Islet of Langerhans (tissue), 1 donor: ENCODE data around the gene LAMA5.

Experiments used
- FAIRE-seq: peaks from one replicate; lab custom pipeline; 2011; peaks lifted over from hg19 to GRCh38; lab: Jason Lieb, UNC

Gene LAMA5

DNA sequence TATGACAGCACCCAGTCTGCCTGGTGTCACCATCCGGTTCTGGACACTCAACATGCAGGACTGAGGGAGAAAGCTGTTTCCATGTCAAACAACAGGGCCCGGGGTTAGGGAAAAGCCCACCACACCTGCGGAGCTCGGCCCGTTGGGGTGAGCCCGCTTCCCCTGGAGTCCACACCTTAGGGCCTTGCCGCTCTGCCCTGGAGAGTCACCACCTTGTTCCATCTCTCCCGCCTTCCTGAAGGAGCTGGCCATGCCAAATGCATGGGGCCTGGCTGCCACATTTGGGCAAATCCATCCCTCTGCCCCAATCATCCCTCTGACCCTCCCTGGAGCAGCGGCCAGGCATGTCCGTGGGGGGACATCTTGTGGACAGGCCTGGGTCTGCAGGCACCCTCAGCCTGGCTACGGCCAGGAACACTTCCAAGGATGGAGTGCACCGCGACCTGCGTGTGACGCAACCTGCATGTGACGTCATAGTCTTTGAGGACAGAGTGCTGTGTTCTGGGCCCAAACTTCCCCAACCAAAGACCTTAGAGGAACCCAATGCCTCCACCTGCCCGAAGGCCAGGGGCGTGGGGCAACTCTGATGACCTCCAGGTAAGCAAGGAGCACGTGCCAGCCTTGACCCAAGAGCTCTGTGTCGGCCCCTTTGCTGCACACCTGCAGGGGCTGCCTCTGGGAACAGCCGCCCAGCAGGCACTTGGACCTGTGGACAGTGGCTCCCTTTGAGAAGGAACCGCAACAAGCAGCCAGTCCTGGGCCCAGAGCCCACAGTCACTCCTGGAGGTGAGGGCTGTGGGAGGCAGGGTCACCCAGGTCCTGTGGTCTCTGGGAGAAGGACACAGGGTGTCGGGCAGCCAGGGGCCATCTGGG lies 38.2 kb upstream of the LAMA5 start:
- FAIRE-seq, result no peak

DNA sequence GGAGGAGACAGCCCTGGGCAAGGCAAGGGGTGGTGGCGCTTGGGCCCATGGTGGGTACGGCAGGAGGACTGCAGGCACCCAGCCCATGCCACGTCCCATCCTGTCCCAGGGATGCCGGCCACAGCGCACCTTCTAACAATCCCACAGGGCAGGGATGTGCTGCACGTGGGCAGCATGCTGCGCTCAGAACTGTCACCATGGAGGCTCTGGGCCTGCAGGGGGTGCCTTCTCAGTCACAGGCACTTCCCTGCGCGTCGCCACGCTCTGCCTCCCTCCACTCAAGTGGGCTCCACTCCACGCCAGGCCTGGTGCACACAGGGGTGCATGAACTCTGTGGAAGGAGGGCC lies 37.6 kb upstream of the LAMA5 start:
- FAIRE-seq, result no peak

DNA sequence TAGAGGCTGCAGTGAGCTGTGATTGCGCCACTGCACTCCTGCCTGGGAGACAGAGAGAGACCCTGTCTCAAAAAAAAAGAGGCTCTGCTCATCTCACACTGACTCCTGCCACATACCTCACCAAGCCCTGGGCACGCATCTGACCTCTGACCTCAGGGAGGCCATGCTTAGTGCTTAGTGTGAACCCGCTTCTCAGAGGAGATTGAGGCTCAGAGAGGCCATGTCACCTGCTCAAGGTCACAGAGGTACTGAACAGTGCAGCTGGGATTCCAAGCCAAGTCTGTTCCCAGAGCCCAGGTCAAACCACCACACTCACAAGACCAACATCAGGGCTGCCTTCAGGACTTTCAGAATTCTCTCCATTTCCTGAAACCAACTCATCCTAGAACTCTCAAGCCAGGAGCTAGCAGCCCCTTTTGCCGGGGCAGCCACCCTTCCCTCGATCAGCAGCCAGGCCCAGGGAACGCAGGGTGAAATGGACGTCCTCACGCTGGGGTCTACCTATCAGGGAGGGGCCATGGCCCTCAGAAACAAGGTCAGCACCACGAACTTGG lies 37.1 kb upstream of the LAMA5 start:
- no peak for FAIRE-seq

DNA sequence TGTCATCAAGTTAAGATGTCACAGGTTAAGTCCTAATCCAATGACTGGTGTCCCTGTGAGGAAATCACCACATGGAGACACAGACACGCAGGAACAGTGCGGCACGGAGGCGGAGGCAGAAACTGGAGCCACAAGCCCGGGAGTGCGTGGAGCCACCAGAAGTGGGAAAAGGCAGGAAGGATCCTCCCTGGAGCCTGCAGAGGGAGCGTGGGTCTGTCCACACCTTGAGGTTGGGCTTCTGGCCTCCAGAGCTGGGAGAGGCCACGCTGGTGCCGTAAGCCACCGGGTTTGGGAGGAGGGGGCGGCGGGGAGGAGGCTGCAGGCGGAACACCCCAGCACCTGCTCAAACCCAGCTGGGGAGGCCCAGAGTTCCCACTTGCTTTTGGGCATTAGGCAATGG lies 36.2 kb upstream of the LAMA5 start:
- no peak for FAIRE-seq

DNA sequence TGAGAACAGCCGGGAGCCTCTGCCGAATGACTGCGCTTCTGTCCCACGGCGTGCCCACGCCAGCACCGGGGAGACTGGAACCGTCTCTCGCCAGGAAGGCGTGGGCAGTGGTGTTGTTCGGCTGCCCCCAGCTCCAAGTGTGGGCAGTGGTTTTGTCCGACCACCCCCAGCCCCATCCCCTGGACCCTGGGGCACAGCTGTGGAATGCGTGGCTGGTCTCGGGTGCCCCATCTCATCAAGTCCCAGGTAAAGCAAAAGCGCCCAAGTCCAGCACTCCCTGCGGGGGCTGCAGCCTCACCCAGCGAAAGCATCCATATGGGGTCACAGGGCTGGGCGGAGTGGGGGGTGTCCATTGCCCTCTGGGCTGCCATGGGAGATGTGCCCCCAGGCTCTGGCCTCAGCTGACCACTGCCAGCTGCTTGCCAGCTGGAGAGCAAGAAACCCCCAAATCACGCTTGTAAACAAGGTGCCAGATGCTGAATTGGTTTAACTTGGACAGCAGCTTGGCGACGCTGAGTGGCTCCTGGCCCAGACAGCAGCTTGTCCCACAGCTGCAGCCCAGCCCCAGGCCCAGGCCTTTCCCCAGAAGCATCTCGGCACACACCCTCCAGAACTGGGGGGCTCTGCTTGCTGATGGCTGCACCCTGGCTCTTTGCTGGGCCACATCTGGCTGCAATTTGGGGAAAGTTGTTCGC lies 35.5 kb upstream of the LAMA5 start:
- FAIRE-seq, result no peak

DNA sequence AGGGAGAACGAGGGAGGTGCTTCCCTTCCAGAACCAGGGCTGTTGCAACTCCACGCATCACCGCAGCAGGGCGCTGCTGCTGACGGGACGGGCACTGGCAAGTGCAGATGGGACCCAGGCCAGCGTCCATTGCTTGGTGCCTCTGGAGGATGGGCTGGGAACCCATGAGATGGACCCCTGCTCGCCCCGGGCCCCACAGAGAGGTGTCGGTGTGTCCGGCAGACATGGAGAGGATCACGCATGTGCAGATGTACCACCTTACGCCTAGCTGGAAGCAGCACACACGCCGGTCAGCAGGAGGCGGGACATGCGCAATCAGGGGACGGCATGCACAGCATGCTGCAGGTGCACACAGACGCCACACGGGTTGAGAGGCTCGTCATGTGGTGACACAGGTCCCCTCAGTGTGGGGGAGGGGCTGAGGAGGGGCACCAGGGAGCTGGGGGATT lies 34.2 kb upstream of the LAMA5 start:
- FAIRE-seq, result no peak

DNA sequence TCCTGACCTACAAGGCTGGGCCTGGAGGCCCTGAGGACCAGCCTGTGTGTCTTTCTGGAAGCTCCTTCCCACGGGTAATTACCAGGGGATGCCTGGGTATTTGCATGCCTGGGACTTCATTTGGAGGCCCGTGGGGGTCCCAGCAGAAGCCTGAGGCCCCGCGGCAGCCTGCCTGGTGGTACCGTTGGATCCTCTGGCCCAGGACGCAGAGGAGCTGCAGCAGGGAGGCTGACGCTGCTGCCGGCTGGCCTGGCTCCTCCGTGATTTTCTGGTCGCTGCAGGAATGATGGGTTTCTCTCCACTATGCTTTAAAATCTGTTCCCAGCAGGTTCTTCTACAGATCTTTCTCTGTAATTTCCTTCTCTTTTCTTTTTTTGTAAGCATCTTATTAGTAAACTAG lies 33.4 kb upstream of the LAMA5 start:
- FAIRE-seq, result no peak

DNA sequence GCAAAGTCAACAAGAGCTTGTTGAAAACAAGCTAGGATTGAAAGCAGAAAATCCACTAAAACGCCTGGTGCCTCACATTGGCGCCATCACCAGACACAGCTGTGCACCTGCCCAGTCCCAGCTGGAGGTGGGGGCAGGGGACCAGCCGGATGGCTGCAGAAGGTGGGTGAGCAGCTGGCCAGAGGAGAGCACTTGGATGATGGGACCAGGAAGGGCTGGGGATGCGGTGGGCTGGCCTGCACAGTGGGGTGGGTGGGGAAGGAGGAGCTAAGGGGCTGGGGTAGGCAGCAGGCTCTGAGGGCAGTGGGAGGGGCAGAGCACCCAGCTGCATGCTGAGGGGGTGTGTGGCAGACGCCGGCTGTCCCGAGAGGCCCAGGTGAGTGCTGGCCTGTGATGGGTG lies 32.9 kb upstream of the LAMA5 start:
- no peak for FAIRE-seq

DNA sequence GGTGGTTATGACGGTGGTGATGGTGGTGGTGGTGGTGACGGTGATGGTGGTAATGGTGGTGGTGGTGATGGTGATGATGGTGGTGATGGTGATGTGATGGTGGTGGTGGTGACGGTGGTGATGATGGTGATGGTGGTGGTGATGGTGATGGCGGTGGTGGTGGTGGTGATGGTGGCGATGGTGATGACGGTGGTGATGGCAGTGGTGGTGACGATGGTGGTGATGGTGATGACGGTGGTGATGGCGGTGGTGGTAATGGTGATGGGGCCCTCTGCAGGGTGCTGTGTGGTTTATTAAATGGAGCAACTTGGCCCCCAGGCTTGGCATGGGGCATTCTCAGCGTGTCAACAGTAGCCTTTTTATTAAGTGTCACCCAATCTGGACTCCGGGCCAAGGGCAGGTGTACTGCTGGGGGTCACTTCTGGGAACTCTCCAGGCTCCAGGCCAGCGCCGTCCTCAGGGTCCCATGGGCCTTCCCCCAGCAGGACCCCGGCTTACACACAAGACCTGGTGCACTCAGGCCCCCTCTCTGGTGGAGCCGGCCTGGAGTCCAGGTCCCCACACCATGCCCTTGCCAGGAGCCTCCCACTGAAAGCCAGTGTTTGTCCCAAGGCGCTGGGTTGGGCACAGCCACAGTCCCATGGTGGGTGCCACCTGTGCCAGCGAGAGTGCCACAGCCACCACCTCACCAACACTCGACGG lies 31.2 kb upstream of the LAMA5 start:
- FAIRE-seq, result no peak

DNA sequence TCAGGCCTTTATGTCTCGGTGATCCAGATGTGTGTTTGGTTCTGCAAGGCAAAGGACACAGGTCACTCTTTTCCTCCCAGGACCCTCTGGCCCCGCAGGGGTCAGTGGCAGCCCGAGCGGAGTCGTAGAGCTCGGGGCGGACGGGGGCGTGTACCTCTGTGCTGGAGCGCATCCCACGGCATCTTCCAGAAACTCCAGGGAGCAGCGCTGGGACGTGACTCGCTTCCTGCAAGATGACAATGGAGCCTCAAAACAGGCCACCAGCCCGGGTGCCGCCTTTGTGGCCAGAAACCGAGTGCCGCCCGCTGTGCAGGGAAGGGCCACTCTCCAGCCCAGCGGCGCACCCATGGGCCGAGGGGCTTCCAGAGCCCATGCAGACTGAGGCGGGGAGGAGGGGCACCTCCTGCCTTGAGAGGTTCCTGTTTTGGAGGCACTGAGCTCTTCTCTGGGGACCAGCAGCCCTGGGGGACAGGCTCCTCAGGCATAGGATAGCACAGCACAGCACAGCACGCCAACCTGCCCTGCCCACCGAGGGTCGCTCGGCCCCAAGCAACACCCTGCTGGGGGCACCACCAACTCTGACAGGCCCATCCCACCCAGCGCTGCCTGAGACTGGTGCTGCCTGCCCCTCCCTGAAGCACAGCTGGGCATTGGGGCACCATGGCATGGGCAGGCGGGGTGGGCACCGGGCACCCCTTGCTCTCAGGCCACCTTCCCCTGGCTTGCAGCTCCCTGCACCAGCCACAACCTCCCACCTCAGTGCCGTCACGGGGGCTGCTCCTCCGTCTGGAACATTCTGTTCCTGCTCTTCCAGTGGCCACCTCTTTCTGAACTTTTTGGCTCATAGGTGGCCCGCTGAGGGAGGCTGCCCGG lies 29.5 kb upstream of the LAMA5 start:
- FAIRE-seq, result no peak

DNA sequence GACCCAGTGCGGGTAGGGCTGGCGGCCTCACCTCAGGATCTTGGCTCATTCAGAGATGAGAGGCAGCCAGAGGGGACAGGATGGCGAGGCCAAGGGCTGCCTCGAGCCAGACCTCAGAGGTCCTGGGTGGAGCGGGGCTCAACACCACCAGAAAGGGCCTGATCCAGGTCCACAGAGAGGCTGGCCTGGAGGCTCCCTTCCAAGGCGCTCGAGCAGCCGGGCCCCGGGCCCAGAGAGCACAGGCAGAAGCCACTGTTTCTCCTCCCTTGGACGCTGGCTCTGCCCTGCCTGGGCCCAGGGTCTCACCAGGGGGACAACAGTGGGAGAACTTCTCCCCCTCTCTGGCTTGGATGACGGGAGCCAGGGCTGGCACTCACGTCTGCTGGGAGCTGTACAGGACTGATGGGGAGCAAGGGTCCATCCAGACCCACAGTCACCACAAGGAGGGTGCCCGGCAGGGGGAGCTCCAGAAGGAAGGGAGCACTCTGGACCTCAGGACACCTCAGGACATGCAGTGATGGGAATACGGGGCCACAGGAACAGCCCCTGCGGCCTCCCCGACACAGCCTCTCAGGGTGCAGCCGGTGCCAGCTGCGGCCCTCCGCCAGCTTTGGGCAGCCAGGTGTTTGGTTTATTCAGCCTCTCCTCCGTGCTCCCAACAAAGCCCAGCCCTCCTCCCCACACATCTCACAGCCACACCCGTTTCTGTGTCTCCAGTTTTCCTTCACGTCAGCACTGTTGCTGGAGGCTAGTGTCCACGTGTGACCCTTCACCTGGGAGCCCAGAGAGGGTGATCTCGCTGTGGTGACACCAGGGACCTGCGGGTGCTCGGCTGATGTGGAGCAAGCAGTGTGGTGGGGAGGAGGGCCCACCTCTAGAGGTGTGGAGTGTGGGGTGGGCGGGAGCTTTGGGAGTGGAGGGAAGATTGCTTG lies 28.5 kb upstream of the LAMA5 start:
- FAIRE-seq, result no peak

DNA sequence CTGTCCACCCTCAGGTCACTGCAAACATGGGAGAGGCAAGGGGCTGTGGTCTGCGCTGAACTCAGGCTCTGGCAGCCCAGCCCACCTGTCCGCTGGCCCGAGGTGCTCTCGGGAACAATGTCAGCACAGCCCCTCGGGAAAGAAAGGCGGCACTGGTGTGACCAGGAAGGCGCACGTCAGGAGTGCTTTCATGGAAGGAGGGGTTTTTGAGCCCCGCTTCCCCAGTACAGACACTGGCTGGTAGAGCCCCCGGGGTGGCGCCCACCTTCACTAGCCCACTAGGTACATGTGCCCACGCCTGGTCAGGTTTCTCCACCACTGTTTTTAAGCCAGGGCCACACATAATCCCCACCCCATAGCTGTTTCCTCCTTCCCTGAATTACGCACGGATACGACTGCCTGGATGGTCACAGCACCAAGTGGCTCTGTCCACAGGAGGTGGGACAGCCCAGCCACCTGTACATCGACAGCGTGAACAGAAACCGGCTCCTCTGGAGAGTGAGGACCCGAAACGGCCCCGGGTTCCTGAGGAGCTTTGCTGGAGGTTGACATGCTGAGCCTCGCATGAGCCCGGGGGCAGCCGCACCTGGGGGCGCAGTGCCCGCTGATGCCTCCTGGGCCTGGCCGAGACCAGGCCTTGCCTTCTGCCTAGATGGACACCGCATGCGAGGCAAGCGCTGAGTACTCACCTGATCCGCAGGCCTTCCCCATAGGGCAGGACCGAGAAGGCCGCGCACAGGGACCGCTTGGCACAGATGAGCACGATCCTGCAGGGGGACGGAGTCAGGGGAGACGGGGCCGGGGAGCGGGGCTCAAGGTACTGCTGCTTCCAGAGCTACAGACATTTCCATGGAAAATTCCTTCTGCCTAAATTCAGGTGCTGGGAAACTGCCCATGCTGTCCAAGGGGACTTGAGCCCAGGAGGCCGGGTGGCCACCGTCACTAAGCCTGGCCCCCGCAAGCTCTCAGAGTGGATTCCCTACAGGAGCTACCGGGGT lies 27.4 kb upstream of the LAMA5 start:
- no peak for FAIRE-seq

DNA sequence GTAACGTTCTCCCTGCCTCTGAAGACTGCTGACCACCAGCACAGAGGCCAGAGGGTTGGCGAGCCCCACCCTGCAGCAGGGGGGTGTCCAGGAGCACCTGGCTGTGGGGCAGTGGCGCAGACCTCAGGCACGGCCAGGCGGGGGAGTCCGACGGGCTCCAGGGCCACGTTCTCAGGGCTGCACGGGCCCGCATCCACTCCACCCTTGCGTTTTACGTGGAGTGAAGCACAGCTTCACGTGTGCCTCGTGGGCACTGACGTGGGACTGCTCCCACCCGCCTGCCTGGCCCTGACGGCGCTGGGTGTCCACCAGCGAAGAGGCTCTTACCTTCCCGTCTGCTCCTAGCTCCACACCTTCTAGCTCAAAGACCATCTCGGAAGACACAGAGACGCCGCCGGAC lies 26.7 kb upstream of the LAMA5 start:
- no peak for FAIRE-seq

DNA sequence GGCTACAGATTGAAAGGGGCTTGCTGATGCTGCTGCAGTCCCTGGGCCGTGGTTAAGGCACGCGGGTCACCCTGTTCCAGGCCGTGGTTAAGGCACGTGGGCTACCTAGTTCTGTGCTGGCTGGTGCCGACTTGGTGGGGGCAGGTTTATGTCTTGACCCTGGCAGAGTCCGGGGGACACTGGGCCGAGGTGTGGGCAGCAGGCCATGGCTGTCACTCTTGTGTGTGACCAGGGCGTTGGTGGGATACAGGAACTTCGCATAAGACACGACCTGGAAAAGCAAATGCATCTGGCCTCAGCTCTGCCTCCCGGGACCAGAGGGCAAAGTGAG lies 26.2 kb upstream of the LAMA5 start:
- no peak for FAIRE-seq

DNA sequence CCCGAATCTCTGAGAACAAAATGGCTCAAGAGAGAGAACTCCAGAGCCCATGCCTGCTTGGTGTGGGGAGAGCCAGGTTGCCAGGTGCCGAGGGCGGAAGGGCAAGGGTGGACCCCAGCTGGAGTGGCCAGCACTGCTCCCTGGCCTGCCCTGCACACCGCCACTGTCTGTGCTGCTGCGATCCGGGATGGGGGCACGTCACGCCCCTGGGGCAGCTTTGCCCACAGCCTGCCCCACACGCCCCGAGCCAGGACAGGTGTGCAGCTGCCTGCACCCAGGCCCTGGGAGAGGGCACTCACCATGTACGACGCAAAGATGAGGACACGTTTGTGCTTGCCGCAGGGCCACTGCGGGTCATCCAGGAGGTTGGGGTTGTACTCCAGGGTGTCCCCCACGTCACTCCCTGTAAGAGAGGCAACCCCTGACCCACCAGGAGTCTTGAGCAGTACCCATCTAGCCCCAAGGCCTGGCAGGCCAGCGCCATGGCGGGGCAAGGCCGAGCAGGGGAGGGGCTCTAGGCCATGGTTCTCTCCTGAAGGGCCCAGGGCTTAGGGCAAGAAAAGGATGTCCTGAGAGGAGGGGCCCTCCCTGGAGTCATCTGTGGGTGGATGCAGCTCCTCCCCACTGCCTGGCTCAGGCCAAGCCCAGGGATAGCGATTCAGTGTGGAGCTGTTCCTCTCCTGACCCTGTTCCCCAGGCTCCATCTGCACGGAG lies 25.7 kb upstream of the LAMA5 start:
- no peak for FAIRE-seq

DNA sequence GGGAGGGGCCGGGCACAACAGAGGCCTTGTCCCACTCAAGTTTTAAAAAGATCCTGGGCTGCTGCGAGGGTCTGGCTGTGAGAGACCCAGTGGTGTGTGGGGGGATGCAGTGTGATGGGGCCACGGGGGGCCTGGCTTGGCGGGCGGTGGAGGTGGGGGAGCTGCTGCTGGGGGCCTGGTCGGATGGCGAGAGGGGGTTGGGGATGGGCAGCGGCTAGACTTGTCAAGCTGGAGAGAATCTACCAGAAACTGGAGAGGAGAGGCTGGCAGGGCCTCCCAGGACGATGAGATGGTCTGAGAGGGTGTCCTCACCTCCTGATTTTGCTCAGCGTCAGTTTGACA lies 24.9 kb upstream of the LAMA5 start:
- no peak for FAIRE-seq

DNA sequence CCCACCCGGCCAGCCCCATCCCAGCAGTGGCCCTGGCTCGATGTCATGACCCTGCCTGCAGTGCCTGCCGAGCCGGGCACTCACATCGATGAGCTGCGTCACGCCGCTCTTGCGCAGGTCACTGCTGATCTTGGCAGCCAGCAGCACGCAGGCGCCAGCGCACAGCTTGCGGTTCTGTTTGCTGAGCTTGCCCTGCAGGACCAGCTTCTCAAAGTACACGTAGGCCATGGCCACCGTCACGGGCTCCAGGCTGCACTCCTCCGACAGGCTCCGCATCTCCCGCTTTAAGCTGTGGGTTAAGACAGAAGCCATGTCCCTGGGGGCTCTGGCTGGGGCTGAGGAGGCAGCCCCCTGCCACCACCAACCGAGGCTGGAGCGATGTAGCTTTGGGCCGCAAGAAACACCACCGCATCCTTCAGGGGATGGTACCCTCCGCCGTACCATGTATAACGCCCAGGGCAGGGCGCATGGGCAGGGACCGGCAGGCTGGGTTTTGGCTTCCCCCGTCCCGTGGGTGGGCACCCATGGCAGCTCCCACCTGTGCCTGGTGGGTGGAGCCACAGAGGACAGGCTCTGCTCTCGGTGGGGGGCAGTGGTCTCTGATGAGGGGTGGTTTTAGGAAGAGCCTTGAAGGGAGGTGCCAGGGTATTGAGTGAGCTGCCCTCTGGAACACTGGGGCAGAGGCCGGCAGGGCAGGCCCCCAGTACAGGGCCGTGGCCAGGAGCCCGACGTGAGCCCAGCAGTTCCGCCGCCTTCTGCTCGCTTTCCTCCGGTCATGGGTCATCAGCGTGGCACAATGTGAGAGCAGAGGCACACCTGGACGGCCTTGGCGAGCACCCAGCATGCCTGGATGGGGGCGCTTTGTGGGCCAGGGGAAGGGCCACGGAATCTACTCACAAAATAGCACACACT lies 24.3 kb upstream of the LAMA5 start:
- no peak for FAIRE-seq
